SH-SY5Y (cell line): ENCODE results near the gene DPP6.

ENCODE experiments used
- GATA2 ChIP-seq: IDR thresholded peaks from 2 replicates; pipeline ENCODE4 v1.6.1; 2011; ENCODE audit warnings: mild to moderate bottlenecking, low read depth, low read length
- GATA3 ChIP-seq: IDR thresholded peaks from 2 replicates; pipeline ENCODE4 v1.6.1; 2011; ENCODE audit warnings: low read depth, mild to moderate bottlenecking, low read length, moderate library complexity

DNA sequence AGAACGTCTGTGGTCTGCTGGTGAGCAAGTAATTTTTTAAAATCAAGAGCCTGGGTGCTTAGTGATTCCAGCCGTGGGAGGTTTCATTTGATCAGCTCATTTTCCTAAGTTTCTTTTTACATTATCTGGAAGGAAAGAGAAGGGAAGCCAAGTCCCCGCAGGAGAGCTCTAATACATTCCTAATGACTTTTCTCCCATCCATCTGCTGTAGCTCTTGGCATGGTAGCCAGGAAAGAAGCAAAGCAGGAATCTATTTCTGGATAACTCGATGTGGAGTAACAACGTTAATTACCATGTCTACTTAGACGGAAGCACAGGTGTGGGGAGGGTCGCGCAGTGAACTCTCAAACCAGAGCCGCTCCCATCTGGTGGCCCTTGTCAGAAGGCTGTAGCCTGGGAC lies 828.8 kb downstream of the DPP6 start:
- TF ChIP-seq GATA2 (no peak), GATA3 (no peak)
